Astrocyte of the cerebellum (primary cell): Measurements from ENCODE around the gene CA10.

Experiments
- DNase-seq: peaks from one replicate; pipeline ENCODE4 v3.0.0-alpha.2; 2011; ENCODE audit warnings: low read depth
- H3K4me3 ChIP-seq: 2 replicates; pipeline ENCODE4 v1.5.1; 2011; ENCODE audit warnings: mild to moderate bottlenecking, low read depth, low read length, moderate library complexity
- CTCF ChIP-seq: IDR thresholded peaks from 2 replicates; pipeline ENCODE4 v1.5.1; 2012; ENCODE audit warnings: low read length, low read depth, moderate library complexity, mild to moderate bottlenecking; ENCODE audit errors: missing control alignments
- in situ Hi-C: cut with HindIII; loops from 2 replicates; pipeline ENCODE4 v1.10.0; 2017; ENCODE audit warnings: low sequenced_read_pairs

Gene CA10

GRCh38 chr17:51770027-51770759 is 388.3 kb downstream of the CA10 start:
- no peak for TF ChIP-seq CTCF
- H3K4me3 ChIP-seq: no peak overlapping the region
- DNase-seq: no peak
- in situ Hi-C loops: no loop called here

GRCh38 chr17:51769231-51769630 is 389.3 kb downstream of the CA10 start:
- in situ Hi-C loops: no loop called here
- no peak overlapping the region for H3K4me3 ChIP-seq
- no peak for DNase-seq
- no peak for TF ChIP-seq CTCF

GRCh38 chr17:51768706-51769105 is 389.8 kb downstream of the CA10 start:
- no peak for DNase-seq
- no peak overlapping the region for H3K4me3 ChIP-seq
- no peak for TF ChIP-seq CTCF
- in situ Hi-C loops: no loop called here

- TF ChIP-seq CTCF: no peak
- in situ Hi-C loops: no loop called here
- no peak overlapping the region for H3K4me3 ChIP-seq
- no peak for DNase-seq
Observed at GRCh38 chr17:51767287-51767686, 391.2 kb downstream of the CA10 start.

- DNase-seq: no peak
- in situ Hi-C loops: no loop called here
- no peak overlapping the region for H3K4me3 ChIP-seq
- no peak for TF ChIP-seq CTCF
Observed at GRCh38 chr17:51765282-51766135, 393.0 kb downstream of the CA10 start.

- no peak overlapping the region for H3K4me3 ChIP-seq
- peak; percentile 38 for DNase-seq
- TF ChIP-seq CTCF: peak; percentile 96
- in situ Hi-C loops: no loop called here
Observed at GRCh38 chr17:51764387-51764971, 394.0 kb downstream of the CA10 start.
